Activated CD8-positive, alpha-beta T cell treated with anti-CD3 and anti-CD28 coated beads for 36 hours (primary cell): Measurements from ENCODE around the gene PROM2. TPM values are rescaled to one million over a fixed set of nuclear protein-coding genes. Genes with fewer than 3 reads are reported as not detected.

ENCODE experiments used
- ATAC-seq: fragments of 200-7000 bp; cut with Tn5 transposase; one replicate; pipeline ENCODE4 v1.10.0; 2021; ENCODE audit warnings: mild to moderate bottlenecking, moderate library complexity
- CTCF ChIA-PET: fragments of 350-600 bp; sonication (Branson Sonifier 250); formaldehyde crosslinking; loops from one replicate; lab custom pipeline; 2021; ENCODE audit warnings: antibody characterized with exemption; lab: Charles Lee
- POLR2A ChIA-PET: fragments of 350-600 bp; sonication (Branson Sonifier 250); formaldehyde crosslinking; loops from one replicate; lab custom pipeline; 2021; ENCODE audit warnings: antibody characterized with exemption; lab: Charles Lee
- DNase-seq: peaks from one replicate; pipeline ENCODE4 v3.0.0-alpha.2; 2020
- H3K27ac Mint-ChIP-seq: one replicate; pipeline ENCODE4 v1.8.0; 2021; ENCODE audit warnings: mild to moderate bottlenecking, mixed read lengths
- H3K27me3 Mint-ChIP-seq: one replicate; pipeline ENCODE4 v1.8.0; 2021; ENCODE audit warnings: mixed read lengths
- H3K36me3 Mint-ChIP-seq: one replicate; pipeline ENCODE4 v1.8.0; 2021; ENCODE audit warnings: low read depth, mixed read lengths
- H3K4me1 Mint-ChIP-seq: one replicate; pipeline ENCODE4 v1.8.0; 2021; ENCODE audit warnings: low read depth, mixed read lengths
- H3K4me3 Mint-ChIP-seq: one replicate; pipeline ENCODE4 v1.8.0; 2021; ENCODE audit warnings: mild to moderate bottlenecking, moderate library complexity, mixed read lengths
- H3K9me3 Mint-ChIP-seq: one replicate; pipeline ENCODE4 v1.8.0; 2021; ENCODE audit warnings: mixed read lengths
- intact Hi-C: fragments of 100-400 bp; cut with micrococcal nuclease; formaldehyde crosslinking; loops from one replicate; pipeline ENCODE4 v1.10.0; 2022
- total RNA-seq, 2 experiments: library from RNA; stranded (reverse); gene quantifications; one replicate each; pipeline ENCODE4 v1.2.3, GENCODE V29; 2021
- TF ChIP-seq, protein P1 (sequence below): fragments of 200-600 bp; IDR thresholded peaks from one replicate; pipeline ENCODE4 v1.8.0; 2022; ENCODE audit warnings: antibody characterized with exemption, mild to moderate bottlenecking

PROM2 gene
- total RNA-seq, 2 experiments from 2014 or later = 0.47 to 1.2 TPM

DNA sequence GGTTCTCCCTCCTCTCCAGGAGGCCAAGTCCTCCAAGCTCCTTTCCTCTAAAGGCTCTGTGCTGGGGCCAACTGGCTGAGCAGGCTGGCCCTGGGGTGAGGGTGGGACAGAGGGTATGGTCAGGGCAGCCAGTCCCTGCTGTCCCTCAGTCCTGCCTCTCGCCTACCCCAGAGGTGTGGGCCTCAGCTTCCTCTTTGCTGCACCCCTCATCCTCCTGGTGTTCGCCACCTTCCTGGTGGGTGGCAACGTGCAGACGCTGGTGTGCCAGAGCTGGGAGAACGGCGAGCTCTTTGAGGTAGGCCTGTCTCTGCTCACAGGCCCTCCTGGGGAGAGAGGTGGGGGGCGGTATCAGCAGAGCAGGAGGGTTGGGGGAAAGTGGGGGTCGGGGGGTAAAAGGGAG, 6.8 kb downstream of the PROM2 start:
- H3K4me3 Mint-ChIP-seq = no peak overlapping the region
- H3K36me3 Mint-ChIP-seq = no peaks in the 10 kb centered on the region
- no peaks in the 10 kb centered on the region for H3K27me3 Mint-ChIP-seq
- POLR2A ChIA-PET = no interaction called here
- DNase-seq (no peak), ATAC-seq (no peak)
- TF ChIP-seq, protein P1, sequence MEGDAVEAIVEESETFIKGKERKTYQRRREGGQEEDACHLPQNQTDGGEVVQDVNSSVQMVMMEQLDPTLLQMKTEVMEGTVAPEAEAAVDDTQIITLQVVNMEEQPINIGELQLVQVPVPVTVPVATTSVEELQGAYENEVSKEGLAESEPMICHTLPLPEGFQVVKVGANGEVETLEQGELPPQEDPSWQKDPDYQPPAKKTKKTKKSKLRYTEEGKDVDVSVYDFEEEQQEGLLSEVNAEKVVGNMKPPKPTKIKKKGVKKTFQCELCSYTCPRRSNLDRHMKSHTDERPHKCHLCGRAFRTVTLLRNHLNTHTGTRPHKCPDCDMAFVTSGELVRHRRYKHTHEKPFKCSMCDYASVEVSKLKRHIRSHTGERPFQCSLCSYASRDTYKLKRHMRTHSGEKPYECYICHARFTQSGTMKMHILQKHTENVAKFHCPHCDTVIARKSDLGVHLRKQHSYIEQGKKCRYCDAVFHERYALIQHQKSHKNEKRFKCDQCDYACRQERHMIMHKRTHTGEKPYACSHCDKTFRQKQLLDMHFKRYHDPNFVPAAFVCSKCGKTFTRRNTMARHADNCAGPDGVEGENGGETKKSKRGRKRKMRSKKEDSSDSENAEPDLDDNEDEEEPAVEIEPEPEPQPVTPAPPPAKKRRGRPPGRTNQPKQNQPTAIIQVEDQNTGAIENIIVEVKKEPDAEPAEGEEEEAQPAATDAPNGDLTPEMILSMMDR = no peak
- H3K4me1 Mint-ChIP-seq = no peaks in the 10 kb centered on the region
- no peak overlapping the region for H3K27ac Mint-ChIP-seq
- H3K9me3 Mint-ChIP-seq = no peaks in the 10 kb centered on the region
- CTCF ChIA-PET = no interaction called here
- intact Hi-C loops = no loop called here

DNA sequence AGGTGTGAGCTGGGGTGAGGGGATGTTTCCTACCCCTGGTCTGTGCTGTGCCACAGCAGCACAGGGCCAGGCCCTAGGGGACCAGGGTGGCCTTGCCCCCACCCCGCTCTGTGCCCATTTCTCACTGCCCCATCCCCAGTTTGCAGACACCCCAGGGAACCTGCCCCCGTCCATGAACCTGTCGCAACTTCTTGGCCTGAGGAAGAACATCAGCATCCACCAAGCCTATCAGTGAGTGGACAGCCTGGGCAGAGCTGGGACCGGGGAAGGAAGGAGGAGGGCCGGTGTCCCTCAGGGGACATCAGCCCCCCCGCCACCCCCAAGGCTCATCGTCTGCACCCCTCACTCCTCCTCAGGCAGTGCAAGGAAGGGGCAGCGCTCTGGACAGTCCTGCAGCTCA, 7.5 kb downstream of the PROM2 start:
- H3K27ac Mint-ChIP-seq = no peak overlapping the region
- TF ChIP-seq, protein P1 = no peak
- no peaks in the 10 kb centered on the region for H3K27me3 Mint-ChIP-seq
- intact Hi-C loops = no loop called here
- no peak for ATAC-seq
- no peaks in the 10 kb centered on the region for H3K36me3 Mint-ChIP-seq
- DNase-seq = no peak
- no peak overlapping the region for H3K4me3 Mint-ChIP-seq
- no peaks in the 10 kb centered on the region for H3K4me1 Mint-ChIP-seq
- ChIA-PET CTCF (no interaction called here), POLR2A (no interaction called here)
- no peaks in the 10 kb centered on the region for H3K9me3 Mint-ChIP-seq

DNA sequence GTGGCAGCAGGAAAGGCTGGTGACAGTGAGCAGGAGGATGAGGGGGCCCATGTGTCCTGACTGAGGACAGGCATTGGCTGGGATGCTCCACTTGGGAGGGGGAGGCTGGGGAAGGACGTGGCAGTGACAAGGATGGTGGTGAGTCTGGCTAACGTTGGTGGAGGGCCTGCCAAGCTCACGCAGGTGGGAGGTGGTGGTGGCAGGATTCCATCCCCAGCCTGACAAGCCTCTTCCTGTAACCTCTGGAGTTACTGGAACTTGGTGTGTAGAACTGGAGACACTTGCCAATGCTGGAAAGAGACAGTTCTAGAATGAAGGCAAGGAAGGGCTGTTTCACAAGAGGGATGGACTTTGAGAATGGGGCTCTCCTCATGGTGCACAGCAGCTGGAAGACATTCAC, 8.2 kb downstream of the PROM2 start:
- intact Hi-C loops = no loop called here
- H3K9me3 Mint-ChIP-seq = no peaks in the 10 kb centered on the region
- H3K27ac Mint-ChIP-seq = no peak overlapping the region
- ChIA-PET CTCF (no interaction called here), POLR2A (no interaction called here)
- H3K4me3 Mint-ChIP-seq = no peak overlapping the region
- ATAC-seq (no peak), DNase-seq (no peak)
- no peaks in the 10 kb centered on the region for H3K36me3 Mint-ChIP-seq
- TF ChIP-seq, protein P1 = no peak
- no peaks in the 10 kb centered on the region for H3K4me1 Mint-ChIP-seq
- H3K27me3 Mint-ChIP-seq = no peaks in the 10 kb centered on the region

DNA sequence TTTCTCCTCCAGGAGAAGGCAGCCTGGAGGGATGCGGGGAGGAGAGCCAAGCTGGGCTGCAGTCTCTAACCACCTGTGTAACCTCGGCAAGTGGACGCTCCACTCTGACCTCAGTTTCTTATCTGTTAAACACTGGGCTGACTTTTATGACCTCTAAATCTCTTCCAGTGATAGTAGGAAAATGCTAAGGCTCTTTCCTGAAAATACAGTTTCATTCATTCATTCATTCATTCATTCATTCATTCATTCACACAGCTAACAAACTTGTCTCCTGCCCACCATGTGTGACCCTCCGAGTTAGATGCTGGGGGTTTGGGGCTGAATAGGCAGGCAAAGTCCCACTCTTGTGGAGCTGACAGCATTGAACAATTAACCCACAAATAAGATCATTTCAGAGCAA, 9.3 kb downstream of the PROM2 start:
- TF ChIP-seq, protein P1 = no peak
- DNase-seq = no peak
- ATAC-seq = no peak
- Mint-ChIP-seq H3K27me3 (no peaks in the 10 kb centered on the region), H3K9me3 (no peaks in the 10 kb centered on the region), H3K4me3 (no peak overlapping the region), H3K4me1 (no peaks in the 10 kb centered on the region), H3K27ac (no peak overlapping the region), H3K36me3 (no peaks in the 10 kb centered on the region)
- intact Hi-C loops = no loop called here
- POLR2A ChIA-PET = no interaction called here
- CTCF ChIA-PET = no interaction called here

DNA sequence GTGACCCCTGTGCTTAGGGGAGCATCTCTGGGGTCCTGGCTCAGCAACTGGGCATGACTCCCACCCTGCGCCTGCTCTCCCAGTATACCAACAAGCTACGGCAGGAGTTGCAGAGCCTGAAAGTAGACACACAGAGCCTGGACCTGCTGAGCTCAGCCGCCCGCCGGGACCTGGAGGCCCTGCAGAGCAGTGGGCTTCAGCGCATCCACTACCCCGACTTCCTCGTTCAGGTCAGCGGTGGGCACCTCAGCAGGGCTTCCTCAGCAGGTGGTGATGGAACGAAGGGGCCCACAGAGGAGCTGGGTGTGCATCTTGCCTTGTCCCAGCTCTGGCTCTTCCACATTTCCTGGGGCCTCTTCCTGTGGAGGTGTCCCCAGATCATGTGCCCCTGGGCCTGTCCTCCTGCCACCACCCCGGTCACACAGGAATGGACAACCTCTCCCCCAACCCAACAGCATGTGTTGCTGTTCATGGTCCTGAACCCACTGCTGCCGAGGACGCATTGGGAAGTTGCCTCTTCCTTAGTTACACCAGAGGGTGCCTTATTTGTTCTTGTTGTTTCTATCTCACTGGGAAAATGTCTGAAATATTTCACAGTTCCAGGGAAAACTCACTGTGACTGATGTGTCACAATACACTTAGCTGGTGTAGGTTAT, 10.8 kb downstream of the PROM2 start:
- H3K9me3 Mint-ChIP-seq = peaks cover under 1% of the 10 kb centered on the region

More for the DNA sequence above, 10.8 kb downstream of the PROM2 start:
- POLR2A ChIA-PET = no interaction called here
- no peaks in the 10 kb centered on the region for H3K4me1 Mint-ChIP-seq
- CTCF ChIA-PET = no interaction called here
- no peaks in the 10 kb centered on the region for H3K36me3 Mint-ChIP-seq
- TF ChIP-seq, protein P1 = no peak
- intact Hi-C loops = no loop called here
- no peak overlapping the region for H3K27ac Mint-ChIP-seq
- no peak overlapping the region for H3K4me3 Mint-ChIP-seq
- H3K27me3 Mint-ChIP-seq = no peaks in the 10 kb centered on the region
- DNase-seq = no peak
- no peak for ATAC-seq
